Trophoblast cell (in vitro differentiated cells and primary cell): Measurements from ENCODE around the gene CD2BP2.
"Not testable (repeated sequence)": the region's sequence is repeated elsewhere in the genome, so short reads cannot be mapped to it uniquely, and the experiment has no call there.

Experiments
- DNase-seq, 2 donors: peaks; one replicate each; pipeline ENCODE4 v3.0.0-alpha.2; 2016
- H2AFZ ChIP-seq: 2 replicates; pipeline ENCODE4 v1.6.1; 2013; ENCODE audit warnings: low read length, moderate library complexity, mild to moderate bottlenecking; ENCODE audit not compliant: insufficient read depth, poor library complexity
- H2AK5ac ChIP-seq: 2 replicates; pipeline ENCODE4 v1.6.1; 2013; ENCODE audit warnings: mild to moderate bottlenecking, low read length
- H2BK120ac ChIP-seq: 2 replicates; pipeline ENCODE4 v1.6.1; 2013; ENCODE audit warnings: low read length, mild to moderate bottlenecking, moderate library complexity; ENCODE audit not compliant: insufficient read depth, poor library complexity
- H2BK12ac ChIP-seq: 2 replicates; pipeline ENCODE4 v1.6.1; 2013; ENCODE audit warnings: mild to moderate bottlenecking, low read length, moderate library complexity
- H2BK5ac ChIP-seq: 2 replicates; pipeline ENCODE4 v1.6.1; 2013; ENCODE audit warnings: low read length, low read depth, moderate library complexity, mild to moderate bottlenecking; ENCODE audit not compliant: poor library complexity
- H3K14ac ChIP-seq: 2 replicates; pipeline ENCODE4 v1.6.1; 2013; ENCODE audit warnings: mild to moderate bottlenecking, low read length
- H3K18ac ChIP-seq: 2 replicates; pipeline ENCODE4 v1.6.1; 2013; ENCODE audit warnings: mild to moderate bottlenecking, low read length
- H3K23ac ChIP-seq: 2 replicates; pipeline ENCODE4 v1.6.1; 2013; ENCODE audit warnings: low read length
- H3K27ac ChIP-seq: 2 replicates; pipeline ENCODE4 v1.5.1; 2013; ENCODE audit warnings: low read depth, mild to moderate bottlenecking, inconsistent platforms, low read length, moderate library complexity
- H3K27me3 ChIP-seq: 2 replicates; pipeline ENCODE4 v1.6.1; 2013; ENCODE audit warnings: inconsistent platforms, mild to moderate bottlenecking, low read length, moderate library complexity; ENCODE audit not compliant: insufficient read depth
- H3K36me3 ChIP-seq, 2 experiments: 1 replicate in 1 of 2; 2 replicates in 1 of 2; pipeline ENCODE4 v1.6.1; 2013; ENCODE audit warnings: low read length in 2 of 2, mild to moderate bottlenecking in 2 of 2, moderate library complexity in 1 of 2; ENCODE audit not compliant: insufficient read depth in 2 of 2, control insufficient read depth in 1 of 2
- H3K4ac ChIP-seq: 2 replicates; pipeline ENCODE4 v1.6.1; 2013; ENCODE audit warnings: low read depth, mild to moderate bottlenecking, low read length, moderate library complexity
- H3K4me1 ChIP-seq, 2 experiments: 1 replicate in 1 of 2; 2 replicates in 1 of 2; pipeline ENCODE4 v1.6.1; 2013; ENCODE audit warnings: low read length in 2 of 2, mild to moderate bottlenecking in 2 of 2, moderate library complexity in 1 of 2; ENCODE audit not compliant: insufficient read depth in 2 of 2, control insufficient read depth in 1 of 2
- H3K4me2 ChIP-seq: 2 replicates; pipeline ENCODE4 v1.6.1; 2013; ENCODE audit warnings: inconsistent platforms, mild to moderate bottlenecking, low read length, moderate library complexity
- H3K4me3 ChIP-seq: 2 replicates; pipeline ENCODE4 v1.5.1; 2013; ENCODE audit warnings: mild to moderate bottlenecking, low read depth, low read length, inconsistent platforms
- H3K79me1 ChIP-seq: one replicate; pipeline ENCODE4 v1.6.1; 2013; ENCODE audit warnings: low read length
- H3K79me2 ChIP-seq: 2 replicates; pipeline ENCODE4 v1.6.1; 2013; ENCODE audit warnings: low read length, mild to moderate bottlenecking; ENCODE audit not compliant: control insufficient read depth, insufficient read depth, poor library complexity
- H3K9ac ChIP-seq: 2 replicates; pipeline ENCODE4 v1.6.1; 2013; ENCODE audit warnings: mild to moderate bottlenecking, low read length
- H3K9me3 ChIP-seq: 2 replicates; pipeline ENCODE4 v1.6.1; 2013; ENCODE audit warnings: low read depth, mild to moderate bottlenecking, control low read depth, inconsistent platforms, low read length; ENCODE audit not compliant: insufficient read depth
- H4K12ac ChIP-seq: 2 replicates; pipeline ENCODE4 v1.6.1; 2013; ENCODE audit warnings: low read depth, mild to moderate bottlenecking, low read length, moderate library complexity
- H4K8ac ChIP-seq: 2 replicates; pipeline ENCODE4 v1.6.1; 2013; ENCODE audit warnings: low read depth, mild to moderate bottlenecking, low read length, moderate library complexity
- H4K91ac ChIP-seq: one replicate; pipeline ENCODE4 v1.6.1; 2013; ENCODE audit warnings: low read depth, mild to moderate bottlenecking, low read length, moderate library complexity
- WGBS: extraction: QIAGEN DNeasy Blood & Tissue Kit; methylation state at CpG from one replicate; pipeline ENCODE4 v1.1.7; 2013; ENCODE audit warnings: missing lambda C conversion rate; ENCODE audit not compliant: insufficient read length, insufficient coverage; ENCODE audit errors: extremely low coverage; 5-methylcytosine and 5-hydroxymethylcytosine counted together

CD2BP2 gene

DNA sequence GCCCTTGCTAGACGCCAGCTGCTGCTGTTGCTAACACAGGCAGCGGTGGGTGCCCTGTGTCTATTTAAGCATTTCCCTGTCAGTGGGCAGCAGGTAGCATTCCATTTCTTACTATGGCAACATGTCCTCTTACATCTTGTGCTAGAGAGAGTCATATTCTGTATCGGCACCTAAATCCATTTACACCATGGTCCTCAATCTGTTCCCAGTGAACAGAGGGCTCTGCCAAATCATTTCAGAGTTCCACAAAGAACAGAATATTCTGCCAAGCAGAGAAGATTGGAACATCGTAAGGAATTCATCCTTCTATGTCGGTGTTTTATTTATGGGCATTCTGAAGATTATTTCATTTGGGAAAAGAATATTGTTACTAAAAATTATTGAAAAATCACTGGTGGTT, 16.4 kb downstream of the CD2BP2 start:
- not testable (repeated sequence) for H3K18ac ChIP-seq, H3K9ac ChIP-seq, H4K8ac ChIP-seq, H3K4ac ChIP-seq, H3K14ac ChIP-seq, H2AFZ ChIP-seq, H2BK12ac ChIP-seq, DNase-seq, H2BK120ac ChIP-seq, H3K4me2 ChIP-seq, H3K9me3 ChIP-seq, H3K27me3 ChIP-seq, H3K27ac ChIP-seq, H3K36me3 ChIP-seq, H2BK5ac ChIP-seq, H2AK5ac ChIP-seq, H3K4me1 ChIP-seq, H3K4me3 ChIP-seq, H3K79me1 ChIP-seq, H3K79me2 ChIP-seq, H4K12ac ChIP-seq, H4K91ac ChIP-seq, H3K23ac ChIP-seq
- WGBS: no CpG with 5 or more reads among the region's 5 CpGs

DNA sequence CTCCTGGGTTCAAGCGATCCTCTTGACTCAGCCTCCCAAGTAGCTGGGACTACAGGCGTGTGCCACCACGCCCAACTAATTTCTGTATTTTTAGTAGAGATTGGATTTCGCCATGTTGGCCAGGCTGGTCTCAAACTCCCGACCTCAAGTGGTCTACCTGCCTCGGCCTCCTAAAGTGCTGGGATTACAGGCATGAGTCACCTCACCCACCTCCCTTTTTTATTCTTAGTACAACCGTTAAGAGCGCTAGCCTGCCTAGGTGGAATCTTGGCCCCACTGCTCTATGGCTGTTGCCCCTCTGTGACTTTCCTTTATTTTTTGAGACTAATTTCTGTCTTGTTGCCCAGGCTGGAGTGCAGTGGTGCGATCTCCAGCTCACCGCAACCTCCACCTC, 17.1 kb downstream of the CD2BP2 start:
- H3K9ac ChIP-seq, H2AFZ ChIP-seq, H4K91ac ChIP-seq, H4K12ac ChIP-seq, DNase-seq, H3K27me3 ChIP-seq, H3K18ac ChIP-seq, H3K4me2 ChIP-seq, H2BK120ac ChIP-seq, H3K27ac ChIP-seq, H2BK12ac ChIP-seq, H3K79me1 ChIP-seq, H2AK5ac ChIP-seq, H3K9me3 ChIP-seq, H3K79me2 ChIP-seq, H3K4ac ChIP-seq, H3K4me3 ChIP-seq, H3K4me1 ChIP-seq, H4K8ac ChIP-seq, H3K23ac ChIP-seq, H2BK5ac ChIP-seq, H3K36me3 ChIP-seq, H3K14ac ChIP-seq: not testable (repeated sequence)
- WGBS: no CpG with 5 or more reads among the region's 10 CpGs

- H2AFZ ChIP-seq: peak overlapping the region; percentile 25
- peak overlapping the region; percentile 14 for H3K14ac ChIP-seq
- H2BK120ac ChIP-seq: no peak overlapping the region
- H2BK5ac ChIP-seq: no peak overlapping the region
- peaks cover 4% of the 10 kb centered on the region for H3K9me3 ChIP-seq
- no peak overlapping the region for H3K4ac ChIP-seq
- no peaks in the 10 kb centered on the region for H3K4me1 ChIP-seq
- peak overlapping the region; percentile 85 for H4K8ac ChIP-seq
- H4K91ac ChIP-seq: no peak overlapping the region
- no peak overlapping the region for H3K23ac ChIP-seq
- peaks cover 3% of the 10 kb centered on the region for H3K79me2 ChIP-seq
- peak overlapping the region; percentile 48 for H3K4me2 ChIP-seq
- H2AK5ac ChIP-seq: peak overlapping the region; percentile 59
- peak overlapping the region; percentile 68 for H2BK12ac ChIP-seq
- no peak overlapping the region for H3K4me3 ChIP-seq
- no CpG with 5 or more reads among the region's 17 CpGs for WGBS
- no peaks in the 10 kb centered on the region for H3K27me3 ChIP-seq
- no peak for DNase-seq
- H3K9ac ChIP-seq: no peak overlapping the region
- no peak overlapping the region for H3K27ac ChIP-seq
- no peak overlapping the region for H4K12ac ChIP-seq
- no peaks in the 10 kb centered on the region for H3K36me3 ChIP-seq
- H3K79me1 ChIP-seq: peaks cover 4% of the 10 kb centered on the region
- peak overlapping the region; percentile 58 for H3K18ac ChIP-seq
Observed at GRCh38 chr16:30335598-30336474, 19.3 kb downstream of the CD2BP2 start.

- H2BK5ac ChIP-seq: peak overlapping the region; percentile 98
- not testable (repeated sequence) for H3K79me1 ChIP-seq, H3K9me3 ChIP-seq, H3K79me2 ChIP-seq, H3K27me3 ChIP-seq, H3K23ac ChIP-seq, H3K4me1 ChIP-seq, H3K36me3 ChIP-seq
- H3K9ac ChIP-seq: peak overlapping the region; percentile 84
- H2AFZ ChIP-seq: peak overlapping the region; percentile 99
- H4K8ac ChIP-seq: peak overlapping the region; percentile 100
- peak overlapping the region; percentile 94 for H3K27ac ChIP-seq
- peak overlapping the region; percentile 66 for H2BK12ac ChIP-seq
- H3K18ac ChIP-seq: peak overlapping the region; percentile 100
- peak overlapping the region; percentile 95 for H2AK5ac ChIP-seq
- peak overlapping the region; percentile 99 for H3K4ac ChIP-seq
- DNase-seq: peak; percentile 73 to 79
- peak overlapping the region; percentile 99 for H4K12ac ChIP-seq
- H3K14ac ChIP-seq: peak overlapping the region; percentile 100
- no CpG with 5 or more reads among the region's 70 CpGs for WGBS
- peak overlapping the region; percentile 48 for H3K4me2 ChIP-seq
- peak overlapping the region; percentile 98 for H2BK120ac ChIP-seq
- H4K91ac ChIP-seq: peak overlapping the region; percentile 97
- H3K4me3 ChIP-seq: peak overlapping the region; percentile 96
Observed at GRCh38 chr16:30335028-30335597, 20.0 kb downstream of the CD2BP2 start.
